ENCODE measurements around the gene CD163L1. TPM values are rescaled to one million over a fixed set of nuclear protein-coding genes. Genes with fewer than 3 reads are reported as not detected.
"Not testable (repeated sequence)": the region's sequence is repeated elsewhere in the genome, so short reads cannot be mapped to it uniquely, and the experiment has no call there.

CD163L1 gene
- 1.3 and 2.0 TPM in 2 replicates for total RNA-seq

GRCh38 chr12:7444076-7444475 lies at the start of gene CD163L1:
CD163L1 (minus strand) TSS chr12:7444153; CDS start chr12:7444127, 26 bp downstream.
- DNase-seq (ENCODE audit: low read depth, low spot score), result no peak

DNA sequence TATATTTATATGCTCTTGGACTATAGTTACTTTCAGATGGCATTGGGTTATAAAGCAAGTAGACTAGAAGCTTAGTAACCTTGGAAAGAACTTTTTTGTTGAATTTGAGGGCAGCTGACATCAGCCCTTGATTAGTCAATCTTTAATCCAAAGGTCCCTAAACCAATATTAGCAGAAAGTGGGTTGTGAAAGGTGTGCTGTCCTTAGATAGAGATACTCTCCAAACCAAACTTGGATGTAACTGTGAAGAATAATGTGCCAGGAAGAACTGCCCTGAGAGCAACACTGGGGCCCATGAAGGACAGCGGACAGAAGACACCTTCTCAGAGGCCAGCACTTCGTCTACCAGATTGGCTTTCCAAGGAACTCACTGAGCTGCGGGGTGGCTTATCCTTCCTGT lies 49.1 kb upstream of the CD163L1 start:
- DNase-seq (ENCODE audit: low read depth, low spot score), result no peak

GRCh38 chr12:7486512-7486911 lies 42.6 kb upstream of the CD163L1 start:
- DNase-seq (ENCODE audit: low read depth, low spot score), result no peak

GRCh38 chr12:7485095-7485494 lies 41.1 kb upstream of the CD163L1 start:
- no peak for DNase-seq (ENCODE audit: low read depth, low spot score)

- no peak for DNase-seq (ENCODE audit: low read depth, low spot score)
These were observed 39.4 kb upstream of the CD163L1 start for GRCh38 chr12:7483343-7483742.

GRCh38 chr12:7479771-7480170 lies 35.8 kb upstream of the CD163L1 start:
- no peak for DNase-seq (ENCODE audit: low read depth, low spot score)

DNA sequence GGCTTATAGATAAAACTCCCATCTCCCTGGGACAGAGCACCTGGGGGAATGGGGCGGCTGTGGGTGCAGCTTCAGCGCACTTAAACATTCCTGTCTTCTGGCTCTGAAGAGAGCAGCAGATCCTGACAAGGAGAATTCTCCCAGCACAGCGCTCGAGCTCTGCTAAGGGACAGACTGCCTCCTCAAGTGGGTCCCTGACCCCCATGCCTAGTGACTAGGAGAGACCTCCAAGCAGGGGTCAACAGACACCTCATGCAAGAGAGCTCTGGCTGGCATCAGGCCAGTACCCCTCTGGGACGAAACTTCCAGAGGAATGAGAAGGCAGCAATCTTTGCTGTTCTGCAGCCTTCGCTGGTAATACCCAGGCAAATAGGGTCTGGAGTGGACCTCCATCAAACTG lies 28.1 kb upstream of the CD163L1 start:
- no peak for DNase-seq (ENCODE audit: low read depth, low spot score)

GRCh38 chr12:7460375-7461259 lies 16.7 kb upstream of the CD163L1 start:
- DNase-seq (ENCODE audit: low read depth, low spot score), result peak; percentile 13

- DNase-seq (ENCODE audit: low read depth, low spot score), result no peak
These were observed 16.0 kb upstream of the CD163L1 start for GRCh38 chr12:7459973-7460372.

DNA sequence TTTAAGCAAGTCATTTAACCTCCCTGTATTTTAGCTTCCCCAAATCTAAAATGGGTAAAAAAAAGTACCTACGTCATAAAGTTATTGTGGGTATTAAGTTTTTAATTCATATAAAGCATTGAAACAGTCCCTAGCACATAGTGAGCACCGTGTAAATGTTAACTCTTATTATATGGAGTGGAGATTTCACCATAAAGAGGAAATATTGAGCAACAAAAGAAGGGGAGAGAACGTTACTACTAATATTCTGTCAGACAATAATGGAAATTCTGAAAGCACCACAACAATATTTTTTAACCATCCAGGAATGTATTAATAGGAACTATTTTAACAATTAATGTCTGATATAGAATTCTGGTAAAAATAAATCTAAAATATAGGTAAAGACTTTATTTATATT lies 7.8 kb upstream of the CD163L1 start:
- DNase-seq (ENCODE audit: low read depth, low spot score), result no peak

DNA sequence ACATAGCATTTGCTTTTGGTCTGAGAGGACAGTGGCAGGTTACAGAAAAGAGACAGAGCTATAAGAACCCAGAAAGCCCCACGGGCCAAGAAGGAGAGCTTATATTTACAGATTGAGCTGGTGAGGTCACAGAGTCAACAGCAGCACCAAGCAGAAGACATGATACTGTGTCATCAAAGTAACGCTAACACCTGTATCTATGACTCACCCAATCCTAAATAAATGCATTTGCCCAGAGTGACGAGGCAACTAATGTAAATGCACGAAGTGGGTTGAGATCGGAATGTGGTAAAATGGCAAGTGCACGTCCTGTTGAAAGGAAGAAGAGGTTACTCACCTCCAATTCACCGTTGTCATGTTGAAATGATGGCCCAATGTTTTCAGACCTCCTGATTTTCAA lies 6.7 kb upstream of the CD163L1 start:
- DNase-seq (ENCODE audit: low read depth, low spot score), result no peak

DNA sequence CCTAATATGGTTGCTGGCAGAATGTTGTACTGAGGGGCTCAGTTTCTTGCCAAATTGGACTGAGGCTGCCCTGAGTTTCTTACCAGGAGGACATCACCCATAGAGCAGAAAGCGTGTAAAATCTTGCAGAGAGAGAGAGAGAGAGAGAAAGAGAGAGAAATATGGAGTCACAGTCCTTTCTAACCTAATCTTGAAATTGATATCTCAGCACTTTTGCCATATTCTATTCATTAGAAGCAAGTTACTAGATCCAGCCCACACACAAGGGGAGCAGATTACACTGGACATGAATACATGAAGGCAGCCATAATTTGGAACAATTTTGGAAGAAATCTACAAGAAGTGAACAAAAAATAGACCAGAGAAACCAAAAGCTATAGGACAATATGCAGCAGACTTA lies 4.1 kb upstream of the CD163L1 start:
- no peak for DNase-seq (ENCODE audit: low read depth, low spot score)

GRCh38 chr12:7444537-7444936 lies 584 bp upstream of the CD163L1 start:
- no peak for DNase-seq (ENCODE audit: low read depth, low spot score)

DNA sequence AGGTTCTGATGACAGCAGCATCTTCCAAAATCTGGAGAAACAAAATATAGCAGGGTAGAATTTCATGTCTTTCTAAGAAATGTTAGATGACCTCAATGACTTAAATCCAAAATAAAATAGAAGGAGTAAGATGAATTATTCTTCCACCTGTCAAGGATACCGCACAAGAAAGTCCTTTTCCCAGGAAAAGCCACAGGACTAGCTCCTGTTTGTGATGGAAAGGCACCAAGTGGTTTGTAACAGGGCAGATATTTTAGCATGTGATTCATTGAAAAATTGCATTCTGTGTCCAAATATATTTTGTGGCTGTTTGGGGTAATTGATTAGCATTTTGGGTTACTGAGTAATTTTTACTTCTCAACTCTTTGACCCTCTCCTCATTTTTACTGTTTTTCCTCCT lies 2.7 kb downstream of the CD163L1 start:
- no peak for DNase-seq (ENCODE audit: low read depth, low spot score)

- DNase-seq (ENCODE audit: low read depth, low spot score), result peak; percentile 17
These were observed 4.1 kb downstream of the CD163L1 start for GRCh38 chr12:7439579-7440505.

DNA sequence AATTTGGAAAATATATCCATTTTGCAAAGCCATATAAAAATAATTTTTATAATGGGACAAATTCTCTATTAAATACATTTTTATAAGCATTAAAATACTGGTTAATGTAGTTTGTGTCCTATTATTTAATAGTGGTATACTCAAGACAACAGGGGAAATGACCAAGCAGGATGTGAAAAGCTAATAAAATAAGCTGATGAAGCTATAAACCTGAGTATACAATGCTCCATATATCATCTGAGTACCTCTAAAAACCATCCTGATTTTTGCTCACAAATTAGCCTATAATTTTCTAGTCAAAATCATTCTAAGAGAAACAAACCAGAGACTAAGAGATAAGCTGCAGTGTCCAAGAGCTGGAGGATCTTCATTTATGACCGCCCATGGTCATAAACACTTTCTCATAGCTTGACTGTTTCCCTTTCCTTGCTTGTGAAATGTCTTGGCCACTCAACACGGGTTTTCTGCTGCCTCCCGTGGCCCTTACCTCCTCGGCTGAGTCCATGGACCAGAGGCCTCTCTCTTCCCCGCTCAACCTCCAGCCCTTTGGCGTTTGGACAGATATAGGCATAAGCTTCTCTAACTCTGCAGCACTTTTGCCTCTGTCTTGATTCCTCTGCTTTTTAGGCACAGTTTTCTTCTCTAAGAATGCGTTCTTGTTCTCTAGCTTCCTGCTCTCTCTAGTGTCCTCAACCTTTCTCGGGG lies 5.5 kb downstream of the CD163L1 start:
- DNase-seq (ENCODE audit: low read depth, low spot score), result not testable (repeated sequence)

- not testable (repeated sequence) for DNase-seq (ENCODE audit: low read depth, low spot score)
These were observed 6.5 kb downstream of the CD163L1 start for GRCh38 chr12:7437494-7437893.

DNA sequence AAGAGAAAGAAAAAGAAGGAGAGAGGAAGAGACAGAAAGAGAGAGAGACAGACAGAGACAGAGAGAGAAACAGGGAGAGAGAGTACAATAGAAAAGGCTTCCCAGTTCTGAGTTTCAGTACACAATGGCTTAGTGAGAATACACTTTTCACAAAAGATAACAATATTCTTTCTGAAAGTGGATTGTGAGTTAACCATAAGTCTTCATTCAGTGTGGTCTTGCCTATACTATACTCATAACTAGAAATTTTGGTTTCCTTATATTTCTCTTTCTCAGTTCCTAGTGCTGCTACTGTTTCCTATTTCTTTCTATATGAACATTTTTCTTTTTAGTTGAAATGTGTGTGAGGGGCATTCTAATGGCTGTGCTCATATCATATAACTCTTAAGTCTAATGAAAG lies 9.3 kb downstream of the CD163L1 start:
- no peak for DNase-seq (ENCODE audit: low read depth, low spot score)

- peak; percentile 81 for DNase-seq (ENCODE audit: low read depth, low spot score)
These were observed 10.6 kb downstream of the CD163L1 start for GRCh38 chr12:7433276-7433822.

- DNase-seq (ENCODE audit: low read depth, low spot score), result no peak
These were observed 11.8 kb downstream of the CD163L1 start for GRCh38 chr12:7431993-7432685.

- DNase-seq (ENCODE audit: low read depth, low spot score), result no peak
These were observed 32.6 kb downstream of the CD163L1 start for GRCh38 chr12:7411343-7411742.
